ENCODE results near the gene EXOC6B.
A peak's percentile ranks its signal among the peaks of the same experiment; 100 is the strongest.

Gene EXOC6B

GRCh38 chr2:72734432-72734831 is 91.4 kb downstream of the EXOC6B start:
- no peak for DNase-seq (ENCODE audit: low spot score)

DNA sequence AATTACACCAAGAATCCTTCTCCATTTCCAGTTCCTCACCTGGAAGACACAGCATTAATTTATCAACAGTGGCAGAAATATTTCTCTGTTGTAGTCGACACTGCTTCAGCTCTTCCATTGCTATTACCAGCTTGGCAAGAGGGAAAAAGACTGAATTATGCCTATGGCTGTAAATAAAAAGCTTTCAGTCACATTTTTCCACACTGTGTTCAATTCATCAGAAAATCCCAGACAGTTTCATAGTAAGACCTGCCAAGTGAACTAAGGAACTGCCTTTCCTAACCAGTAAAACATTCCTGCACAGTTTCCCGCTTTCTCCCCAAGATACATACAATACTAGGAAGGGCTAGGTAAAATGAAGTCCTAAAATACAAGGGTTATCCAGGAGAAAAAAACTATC is 94.7 kb downstream of the EXOC6B start:
- DNase-seq (ENCODE audit: low spot score) = no peak

DNA sequence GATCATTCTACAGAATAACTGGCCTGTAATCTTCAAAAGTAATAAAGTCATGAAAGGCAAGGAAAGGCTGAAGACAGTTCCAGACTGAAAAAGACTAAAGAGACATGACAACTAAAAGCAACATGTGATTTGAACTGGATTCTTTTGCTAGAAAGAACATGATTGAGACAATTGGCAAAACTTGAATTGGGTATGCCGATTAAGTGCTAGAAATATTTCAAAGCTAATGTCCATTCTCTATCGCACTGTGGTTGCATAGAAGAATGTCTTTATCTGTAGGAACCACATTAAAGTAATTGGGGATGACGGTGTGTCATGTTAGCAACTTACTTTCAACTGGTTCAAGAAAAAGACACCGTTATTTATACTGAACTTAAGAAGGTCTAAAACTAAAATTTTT is 98.5 kb downstream of the EXOC6B start:
- no peak for DNase-seq (ENCODE audit: low spot score)

- peak; percentile 8 for DNase-seq (ENCODE audit: low spot score)
Measured at GRCh38 chr2:72723769-72724370, 102.0 kb downstream of the EXOC6B start.

DNA sequence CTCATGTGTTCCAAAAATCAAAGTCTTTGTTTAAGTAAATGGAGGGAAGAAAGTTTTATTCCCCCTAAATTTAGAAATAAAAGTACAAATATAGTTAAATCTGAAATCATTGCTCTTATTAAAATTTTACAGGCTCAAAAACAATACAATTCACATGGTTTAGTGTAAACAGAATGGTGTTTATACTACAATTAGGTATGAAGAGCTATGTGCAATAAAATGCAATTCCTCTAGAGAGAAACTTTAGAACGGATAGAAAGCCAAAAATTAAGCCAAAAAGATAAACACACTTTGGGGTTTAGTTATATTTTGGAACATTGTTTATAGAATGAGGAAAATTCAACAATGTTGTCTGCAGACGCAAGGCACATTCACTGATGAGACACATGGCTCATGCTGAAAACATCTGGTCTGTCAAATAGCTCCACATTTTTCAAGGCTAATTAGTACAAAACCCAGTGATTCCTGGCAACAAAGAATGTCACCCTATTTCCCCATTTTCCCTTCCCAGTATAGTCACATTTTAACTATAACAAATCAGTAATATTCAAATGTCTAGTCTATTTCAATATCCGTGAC is 103.3 kb downstream of the EXOC6B start:
- no peak for DNase-seq (ENCODE audit: low spot score)

DNA sequence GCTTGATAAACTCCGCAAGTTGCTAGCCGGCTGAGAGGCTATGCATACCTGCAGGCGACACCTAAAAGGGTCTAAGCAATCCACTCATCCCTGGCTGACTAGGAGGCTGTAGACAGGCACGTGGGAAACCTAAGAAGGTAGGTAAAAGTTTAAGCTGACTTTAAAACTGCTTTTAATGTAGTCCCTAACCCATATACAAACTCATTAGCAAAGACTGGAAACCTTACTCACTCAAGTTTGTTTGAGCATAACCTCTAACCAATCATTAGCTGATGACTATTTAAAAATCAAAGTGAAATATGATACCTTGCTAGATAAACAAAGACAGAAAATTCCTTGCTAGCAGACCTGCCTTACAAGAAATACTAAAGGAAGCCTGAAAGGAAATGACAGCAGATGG is 106.4 kb downstream of the EXOC6B start:
- no peak for DNase-seq (ENCODE audit: low spot score)

DNA sequence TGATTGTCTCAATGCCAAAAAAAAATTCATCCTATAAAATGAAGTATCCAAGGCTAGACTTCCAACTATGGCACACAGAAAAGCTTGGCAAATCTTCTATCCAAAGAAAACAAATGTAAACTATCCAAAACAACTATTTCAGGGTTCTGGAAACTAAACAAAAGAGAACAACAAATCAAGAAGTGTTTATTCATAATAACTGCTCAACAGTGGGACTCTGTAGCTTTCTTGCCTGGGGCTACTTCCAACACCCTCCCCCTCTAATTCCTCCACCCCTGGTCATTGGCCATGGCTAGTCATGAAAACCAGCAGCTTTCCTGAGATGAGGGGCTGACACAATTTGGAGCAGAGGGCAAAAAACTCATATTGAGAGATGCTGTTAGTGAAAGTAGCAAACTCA is 107.0 kb downstream of the EXOC6B start:
- DNase-seq (ENCODE audit: low spot score) = no peak

GRCh38 chr2:72716601-72717000 is 109.2 kb downstream of the EXOC6B start:
- DNase-seq (ENCODE audit: low spot score) = no peak

- no peak for DNase-seq (ENCODE audit: low spot score)
Measured at GRCh38 chr2:72713857-72714256, 112.0 kb downstream of the EXOC6B start.

DNA sequence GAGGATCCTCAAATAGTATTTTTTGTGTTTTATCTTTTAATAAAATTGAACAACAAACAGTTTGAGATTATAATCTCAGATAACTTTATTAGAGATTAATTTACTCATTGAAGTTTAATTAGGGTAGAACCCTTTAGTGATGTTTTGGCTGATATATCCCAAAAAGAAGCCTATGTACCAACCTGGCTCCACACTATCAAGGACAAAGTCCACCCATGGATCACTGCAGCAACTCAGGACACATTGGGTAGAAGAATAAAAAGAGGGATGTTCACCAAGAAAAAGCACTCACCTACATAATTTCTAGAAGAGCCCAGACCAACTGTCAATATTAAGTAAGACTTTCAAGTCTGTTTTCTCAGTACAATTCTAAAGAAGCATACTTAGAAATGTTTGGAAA is 112.9 kb downstream of the EXOC6B start:
- DNase-seq (ENCODE audit: low spot score) = no peak

DNA sequence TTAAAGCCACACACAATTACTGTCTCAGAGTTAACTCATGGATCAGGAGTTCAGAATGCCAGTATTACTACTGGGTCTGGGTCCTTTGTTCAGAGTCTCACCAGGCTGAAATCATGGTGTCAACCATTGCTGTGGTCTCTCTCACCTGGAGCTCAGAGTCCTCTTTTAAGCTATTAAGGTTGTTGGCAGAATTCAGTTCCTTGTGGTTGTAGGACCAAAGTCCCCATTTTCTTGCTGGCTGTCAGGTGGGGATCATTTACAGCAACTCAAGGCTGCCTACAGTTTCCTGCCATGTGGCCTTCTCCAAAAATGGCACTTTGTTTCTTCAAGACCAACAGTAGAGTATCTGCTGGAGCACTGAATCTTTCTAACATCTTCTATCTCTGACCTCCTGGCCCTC is 113.5 kb downstream of the EXOC6B start:
- DNase-seq (ENCODE audit: low spot score) = no peak

DNA sequence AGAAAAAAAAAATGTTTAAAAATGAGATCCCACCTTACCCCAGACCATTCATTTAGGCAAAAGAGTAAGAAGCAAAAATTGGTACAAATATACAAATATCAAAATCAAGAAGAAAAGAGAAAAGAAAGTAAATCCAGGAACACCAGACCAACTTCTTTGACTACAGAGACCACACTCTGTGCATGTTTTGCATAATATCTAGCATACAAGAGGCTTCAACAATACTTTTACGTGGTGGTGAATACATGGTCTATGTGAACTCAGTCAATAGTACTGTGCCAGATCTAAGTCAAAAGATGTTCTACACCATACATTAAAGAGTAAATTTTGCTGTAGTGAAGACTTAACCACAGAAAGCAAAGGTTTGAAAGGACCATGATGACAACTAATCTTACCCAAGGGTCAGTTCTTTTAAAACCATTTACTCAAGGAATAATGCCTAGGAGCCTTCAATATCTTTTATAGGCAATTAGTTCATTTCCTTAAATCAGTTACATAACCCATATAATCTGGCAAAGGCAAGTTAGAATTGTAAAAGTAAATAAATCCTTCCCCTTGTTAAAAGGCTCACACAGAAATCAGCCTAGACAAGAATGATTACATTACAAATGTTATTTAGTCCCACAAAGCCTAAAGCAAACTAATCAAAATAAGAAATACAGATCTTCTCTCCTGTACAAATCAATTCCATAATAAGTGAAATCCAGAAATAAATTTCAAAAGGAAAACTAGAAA is 115.2 kb downstream of the EXOC6B start:
- no peak for DNase-seq (ENCODE audit: low spot score)

- DNase-seq (ENCODE audit: low spot score) = no peak
Measured at GRCh38 chr2:72708236-72708635, 117.6 kb downstream of the EXOC6B start.

DNA sequence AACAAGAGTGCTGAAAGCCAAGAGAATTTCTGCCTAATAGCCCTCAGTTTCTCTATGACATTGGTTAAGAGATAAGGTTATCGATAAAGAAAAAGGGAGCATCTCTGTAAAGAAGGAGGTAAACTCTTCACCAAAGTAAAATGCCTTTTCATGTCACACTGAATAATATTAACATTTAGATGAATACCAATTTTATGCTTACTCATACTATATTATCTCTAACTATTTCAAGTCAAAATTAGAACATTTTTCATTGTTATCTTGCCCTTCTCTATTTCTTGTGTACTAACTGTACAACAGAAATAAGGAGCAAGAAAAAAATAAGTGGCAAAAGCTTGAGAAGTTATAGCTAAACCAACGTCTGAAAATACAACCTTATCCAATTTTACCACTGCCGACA is 127.5 kb downstream of the EXOC6B start:
- DNase-seq (ENCODE audit: low spot score) = no peak

GRCh38 chr2:72696559-72696958 is 129.3 kb downstream of the EXOC6B start:
- DNase-seq (ENCODE audit: low spot score) = no peak

DNA sequence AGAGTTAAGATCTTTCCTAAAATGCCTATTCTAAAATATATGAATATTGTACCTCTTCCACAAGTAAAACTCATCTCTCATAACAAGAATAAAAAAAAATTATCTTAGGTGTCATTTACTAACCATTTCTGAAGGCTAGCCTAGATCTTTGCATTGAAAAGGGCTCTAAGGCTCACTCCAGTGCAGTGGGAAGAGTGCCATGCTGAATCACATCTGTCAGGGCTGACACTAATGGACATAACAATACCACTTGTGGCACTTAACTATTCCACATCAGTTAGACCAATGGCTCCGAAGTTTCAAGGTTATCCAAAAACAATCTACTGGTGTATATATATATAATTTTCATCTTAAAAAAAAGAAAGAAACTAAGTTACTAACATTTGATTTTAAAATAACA is 130.2 kb downstream of the EXOC6B start:
- DNase-seq (ENCODE audit: low spot score) = no peak

GRCh38 chr2:72694715-72695496 is 130.9 kb downstream of the EXOC6B start:
- DNase-seq (ENCODE audit: low spot score) = peak; percentile 28

DNA sequence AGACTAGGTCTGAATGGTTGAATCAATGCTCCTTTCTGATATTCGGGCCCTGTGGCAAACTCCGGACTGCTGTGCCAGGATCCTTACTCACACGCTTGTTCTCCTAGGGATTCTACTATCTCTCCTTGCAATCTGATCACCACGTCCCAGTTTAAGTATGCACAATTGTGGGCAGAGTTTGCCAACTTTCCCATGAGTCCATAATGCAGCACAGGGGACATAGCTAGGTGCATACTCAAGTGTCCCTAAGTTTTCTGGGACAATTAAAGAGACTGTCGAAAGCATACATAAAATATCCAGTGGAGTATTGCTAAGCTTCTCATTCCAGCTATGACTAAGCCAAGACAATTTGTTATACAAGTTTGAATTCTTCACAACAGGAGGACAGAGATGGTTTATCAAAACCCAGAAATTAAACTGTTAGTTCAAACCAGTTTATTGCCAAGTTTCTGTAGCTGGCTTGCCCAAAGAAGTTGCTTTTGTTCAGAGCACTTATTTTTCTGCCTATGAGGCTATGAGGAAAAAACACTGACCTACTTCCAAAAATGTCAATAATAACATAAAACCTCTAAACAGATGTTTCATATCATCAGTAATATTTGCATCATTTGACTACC is 136.1 kb downstream of the EXOC6B start:
- no peak for DNase-seq (ENCODE audit: low spot score)

DNA sequence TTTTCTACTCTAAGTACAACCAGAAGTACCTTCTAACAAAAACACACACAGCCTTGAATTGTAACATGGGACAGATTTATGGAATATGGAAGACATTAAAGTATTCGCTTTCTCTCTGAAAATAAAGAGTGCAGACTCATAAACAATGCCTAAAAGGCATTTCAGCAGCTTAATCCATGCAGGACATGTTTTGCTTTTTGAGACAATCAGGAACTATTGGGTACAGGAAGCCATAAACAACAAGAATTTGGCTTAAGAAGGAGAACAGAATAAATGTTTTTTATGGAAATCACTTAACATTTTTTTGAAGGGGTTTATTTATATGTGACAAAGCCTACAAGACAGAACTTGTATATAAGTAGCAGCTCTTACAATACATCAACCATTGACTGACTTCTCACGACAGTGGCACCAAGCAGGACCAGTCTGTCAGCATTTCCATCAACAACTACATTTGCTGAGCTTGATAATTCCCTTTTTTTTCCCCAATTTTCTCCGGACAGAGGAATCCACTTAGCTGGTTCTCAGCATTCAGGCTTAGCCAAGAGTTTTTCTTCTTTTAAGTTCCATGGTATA is 140.1 kb downstream of the EXOC6B start:
- no peak for DNase-seq (ENCODE audit: low spot score)

GRCh38 chr2:72682061-72682460 is 143.8 kb downstream of the EXOC6B start:
- DNase-seq (ENCODE audit: low spot score) = no peak

- DNase-seq (ENCODE audit: low spot score) = no peak
Measured at GRCh38 chr2:72681016-72681995, 144.5 kb downstream of the EXOC6B start.
